OCI-LY1 (cell line): ENCODE measurements around the gene LITAF.

Source experiments
- EZH2 ChIP-seq: fragments of 200-600 bp; sonication (generic), shearing (Covaris generic); IDR thresholded peaks from 2 replicates; pipeline ENCODE4 v1.8.0; 2017; ENCODE audit warnings: borderline replicate concordance, mixed run types, mild to moderate bottlenecking, antibody characterized with exemption, low read length, moderate library complexity, mixed read lengths
- TF ChIP-seq, protein P1 (sequence below): fragments of 200-600 bp; sonication (generic), shearing (Covaris generic); IDR thresholded peaks from 2 replicates; pipeline ENCODE4 v1.5.1; 2017; ENCODE audit warnings: mild to moderate bottlenecking, antibody characterized with exemption, low read length, moderate library complexity, mixed read lengths

DNA sequence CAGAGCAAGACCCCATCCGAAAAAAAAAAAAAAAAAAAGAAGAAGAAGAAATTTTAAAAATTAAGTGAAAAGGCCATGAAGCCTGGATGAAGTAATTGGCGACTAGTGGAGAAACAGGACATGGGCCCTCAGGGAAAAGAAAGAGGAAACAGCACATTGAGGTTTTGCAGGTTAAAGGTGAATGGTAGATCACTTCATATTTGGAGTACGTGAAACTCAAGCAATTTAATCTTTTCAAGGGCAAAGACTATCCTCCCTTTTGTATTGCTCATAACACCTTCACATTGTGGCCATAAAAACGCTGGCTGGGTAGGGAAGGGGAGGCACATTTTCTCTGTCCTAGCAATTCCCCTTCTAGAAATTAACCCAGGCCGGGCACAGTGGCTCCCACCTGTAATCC is 53.1 kb downstream of the LITAF start:
- TF ChIP-seq, protein P1, sequence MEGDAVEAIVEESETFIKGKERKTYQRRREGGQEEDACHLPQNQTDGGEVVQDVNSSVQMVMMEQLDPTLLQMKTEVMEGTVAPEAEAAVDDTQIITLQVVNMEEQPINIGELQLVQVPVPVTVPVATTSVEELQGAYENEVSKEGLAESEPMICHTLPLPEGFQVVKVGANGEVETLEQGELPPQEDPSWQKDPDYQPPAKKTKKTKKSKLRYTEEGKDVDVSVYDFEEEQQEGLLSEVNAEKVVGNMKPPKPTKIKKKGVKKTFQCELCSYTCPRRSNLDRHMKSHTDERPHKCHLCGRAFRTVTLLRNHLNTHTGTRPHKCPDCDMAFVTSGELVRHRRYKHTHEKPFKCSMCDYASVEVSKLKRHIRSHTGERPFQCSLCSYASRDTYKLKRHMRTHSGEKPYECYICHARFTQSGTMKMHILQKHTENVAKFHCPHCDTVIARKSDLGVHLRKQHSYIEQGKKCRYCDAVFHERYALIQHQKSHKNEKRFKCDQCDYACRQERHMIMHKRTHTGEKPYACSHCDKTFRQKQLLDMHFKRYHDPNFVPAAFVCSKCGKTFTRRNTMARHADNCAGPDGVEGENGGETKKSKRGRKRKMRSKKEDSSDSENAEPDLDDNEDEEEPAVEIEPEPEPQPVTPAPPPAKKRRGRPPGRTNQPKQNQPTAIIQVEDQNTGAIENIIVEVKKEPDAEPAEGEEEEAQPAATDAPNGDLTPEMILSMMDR: no peak
- TF ChIP-seq EZH2: no peak
